Measurements from ENCODE around the gene XKR3.
"Not testable (repeated sequence)": the region's sequence is repeated elsewhere in the genome, so short reads cannot be mapped to it uniquely, and the experiment has no call there.

The XKR3 gene

GRCh38 chr22:16824716-16825687 lies at the start of gene XKR3:
Gene XKR3, minus strand, starts transcription at chr22:16825411. Its CDS starts 17,338 bp downstream, at chr22:16808073.
- DNase-seq (ENCODE audit: low spot score), result no peak

GRCh38 chr22:16869640-16870039 lies 44.4 kb upstream of the XKR3 start:
- not testable (repeated sequence) for DNase-seq (ENCODE audit: low spot score)

GRCh38 chr22:16866167-16866566 lies 41.0 kb upstream of the XKR3 start:
- DNase-seq (ENCODE audit: low spot score), result no peak

- not testable (repeated sequence) for DNase-seq (ENCODE audit: low spot score)
Measured at GRCh38 chr22:16856851-16857250, 31.6 kb upstream of the XKR3 start.

- DNase-seq (ENCODE audit: low spot score), result no peak
Measured at GRCh38 chr22:16854631-16855030, 29.4 kb upstream of the XKR3 start.

DNA sequence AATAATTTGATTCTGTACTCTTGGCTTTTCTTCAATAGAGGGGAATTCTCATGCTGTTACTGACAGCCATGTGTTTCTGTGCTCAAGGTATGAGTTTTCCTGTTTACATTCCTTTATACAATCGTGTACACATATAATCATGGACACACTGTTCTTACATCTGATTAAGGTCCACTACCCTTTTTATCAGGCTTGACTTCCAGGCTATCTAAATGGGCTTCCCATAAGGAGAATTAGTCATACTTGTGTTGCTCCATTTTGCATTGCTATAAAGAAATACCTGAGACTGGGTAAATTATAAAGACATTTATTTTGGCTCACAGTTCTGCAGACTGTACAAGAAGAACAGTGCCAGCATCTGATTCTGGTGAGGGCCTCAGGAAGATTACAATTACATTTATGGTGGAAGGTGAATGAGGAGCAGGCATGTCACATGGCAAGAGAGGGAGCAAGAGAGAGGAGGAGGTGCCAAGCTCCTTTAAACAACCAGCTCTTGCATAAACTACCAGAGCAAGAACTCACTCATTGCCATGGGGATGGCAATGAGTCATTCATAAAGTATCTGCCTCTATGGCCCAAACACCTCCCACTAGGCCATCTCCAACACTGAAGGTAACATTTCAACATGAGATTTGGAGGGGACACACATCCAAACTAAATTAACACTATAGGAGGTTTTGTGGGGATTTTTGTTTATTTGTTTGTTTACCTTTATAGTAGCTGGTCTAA lies 26.2 kb upstream of the XKR3 start:
- DNase-seq (ENCODE audit: low spot score), result not testable (repeated sequence)

DNA sequence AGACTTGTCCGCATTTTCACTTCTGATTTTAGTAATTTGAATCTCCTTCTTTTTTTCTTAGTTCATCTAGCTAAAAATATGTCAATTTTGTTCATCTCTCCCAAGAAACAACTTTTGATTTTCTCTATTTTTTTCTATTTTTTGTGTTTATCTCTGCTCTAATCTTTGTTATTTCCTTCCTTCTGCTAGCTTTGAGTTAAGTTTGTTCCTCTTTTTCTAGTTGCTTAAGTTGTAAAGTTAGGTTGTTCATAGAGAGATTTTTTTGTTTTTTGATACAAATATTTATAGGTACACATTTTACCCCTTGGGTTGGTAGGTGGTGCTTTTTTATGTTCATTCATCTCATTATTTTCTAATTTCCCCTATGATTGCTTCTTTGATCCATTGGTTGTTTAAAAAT lies 22.1 kb upstream of the XKR3 start:
- DNase-seq (ENCODE audit: low spot score), result no peak

DNA sequence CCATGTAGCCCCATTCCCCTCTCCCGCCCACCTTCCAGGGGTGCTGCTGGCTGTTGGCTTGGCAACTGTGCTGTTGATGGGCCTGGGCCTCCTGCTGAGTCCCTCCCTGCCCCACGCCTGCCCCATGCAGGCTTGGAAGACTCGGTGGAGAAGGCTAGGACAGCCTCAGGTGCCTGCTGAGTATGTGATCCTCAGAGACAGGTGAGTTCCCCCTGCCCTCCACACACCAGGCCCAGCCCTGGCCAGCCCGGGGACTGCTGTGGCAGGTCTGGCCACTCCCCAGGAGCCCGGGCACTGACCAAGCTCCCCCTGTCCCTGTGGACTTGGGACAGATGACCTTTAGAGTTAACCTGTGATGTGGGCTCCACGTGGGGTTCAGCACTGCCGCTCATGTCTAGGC lies 20.7 kb upstream of the XKR3 start:
- DNase-seq (ENCODE audit: low spot score), result no peak

- no peak for DNase-seq (ENCODE audit: low spot score)
Measured at GRCh38 chr22:16845465-16845864, 20.3 kb upstream of the XKR3 start.

- no peak for DNase-seq (ENCODE audit: low spot score)
Measured at GRCh38 chr22:16844529-16844928, 19.3 kb upstream of the XKR3 start.

DNA sequence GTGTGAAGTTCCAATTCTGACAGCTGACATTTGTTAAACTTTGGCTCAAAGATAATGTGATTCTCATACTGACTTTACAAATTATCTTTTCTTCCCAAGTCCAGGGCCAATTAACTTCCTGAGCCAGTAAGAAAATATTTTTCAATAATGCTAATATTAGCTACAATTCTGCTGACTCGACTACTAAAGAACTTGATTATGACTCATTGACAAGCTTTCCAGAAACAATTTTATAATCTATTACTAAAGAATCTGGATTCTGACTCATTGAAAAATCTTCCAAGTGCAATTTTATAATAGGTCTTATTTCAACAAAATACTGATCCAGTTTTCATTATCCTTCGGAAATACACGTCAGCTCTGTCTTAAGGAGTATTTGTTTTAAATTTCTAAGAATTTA lies 12.9 kb upstream of the XKR3 start:
- no peak for DNase-seq (ENCODE audit: low spot score)

GRCh38 chr22:16834971-16835370 lies 9.8 kb upstream of the XKR3 start:
- no peak for DNase-seq (ENCODE audit: low spot score)

DNA sequence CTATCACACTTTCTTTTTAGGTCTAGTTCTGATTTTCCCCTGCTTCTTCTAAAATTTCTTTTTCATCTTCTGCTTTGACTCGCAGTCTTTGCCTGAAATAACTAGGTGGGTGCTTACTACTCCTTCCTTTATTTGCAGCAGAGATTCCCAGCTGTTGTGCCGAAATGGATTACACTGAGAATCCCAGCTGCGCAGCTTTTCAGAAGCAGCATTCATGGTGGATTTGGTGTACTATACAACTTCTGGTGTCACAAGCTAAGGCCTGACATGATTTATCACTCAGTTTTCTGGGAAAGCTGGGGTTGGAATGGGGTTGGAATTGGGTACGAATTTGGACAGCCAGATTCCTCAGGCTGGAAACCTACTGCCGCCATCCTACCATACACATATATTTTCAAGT lies 6.0 kb upstream of the XKR3 start:
- DNase-seq (ENCODE audit: low spot score), result no peak

GRCh38 chr22:16829985-16830384 lies 4.8 kb upstream of the XKR3 start:
- DNase-seq (ENCODE audit: low spot score), result no peak

GRCh38 chr22:16828876-16829275 lies 3.7 kb upstream of the XKR3 start:
- no peak for DNase-seq (ENCODE audit: low spot score)

DNA sequence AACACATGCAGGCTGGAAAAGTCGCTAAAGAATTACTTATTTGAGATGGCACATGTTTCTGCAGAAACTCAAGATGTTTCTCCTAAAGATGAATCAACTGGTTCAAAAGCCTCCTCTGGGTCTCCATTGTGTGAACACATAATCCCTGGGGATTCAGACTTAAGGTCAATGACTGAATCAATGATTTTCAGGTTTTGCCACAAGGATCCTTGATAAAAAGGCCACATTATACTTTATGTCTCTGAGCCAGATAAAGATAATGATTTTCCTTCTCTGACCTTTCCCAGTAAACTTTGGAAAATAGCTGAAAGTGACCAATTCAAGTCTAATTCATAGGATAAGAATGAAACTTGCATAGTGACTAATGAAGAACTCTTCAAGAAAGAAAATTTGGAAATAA lies 2.3 kb upstream of the XKR3 start:
- no peak for DNase-seq (ENCODE audit: low spot score)

DNA sequence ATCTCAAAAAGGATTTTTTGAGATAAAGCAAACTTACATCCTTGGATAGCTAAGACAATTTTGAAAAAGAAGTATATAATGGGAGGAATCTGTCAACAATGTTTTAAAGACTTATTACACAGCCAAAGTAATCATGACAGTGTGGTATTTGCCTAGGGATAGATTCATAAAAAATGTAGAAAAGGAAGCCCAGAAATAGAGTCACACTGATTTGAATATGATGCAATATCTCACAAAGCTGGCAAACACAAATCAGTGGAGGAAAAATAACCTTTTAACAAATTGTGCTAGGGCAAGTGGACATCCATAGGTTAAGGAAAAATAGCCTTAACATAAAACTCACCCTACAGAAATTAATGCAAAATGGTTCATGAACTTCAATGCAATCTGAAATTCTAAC lies 6.0 kb downstream of the XKR3 start:
- no peak for DNase-seq (ENCODE audit: low spot score)

- DNase-seq (ENCODE audit: low spot score), result no peak
Measured at GRCh38 chr22:16818538-16818937, 6.7 kb downstream of the XKR3 start.

GRCh38 chr22:16815073-16815472 lies 10.1 kb downstream of the XKR3 start:
- no peak for DNase-seq (ENCODE audit: low spot score)

GRCh38 chr22:16810188-16810802 lies 14.9 kb downstream of the XKR3 start:
- DNase-seq (ENCODE audit: low spot score), result no peak

- no peak for DNase-seq (ENCODE audit: low spot score)
Measured at GRCh38 chr22:16808744-16809143, 16.5 kb downstream of the XKR3 start.

DNA sequence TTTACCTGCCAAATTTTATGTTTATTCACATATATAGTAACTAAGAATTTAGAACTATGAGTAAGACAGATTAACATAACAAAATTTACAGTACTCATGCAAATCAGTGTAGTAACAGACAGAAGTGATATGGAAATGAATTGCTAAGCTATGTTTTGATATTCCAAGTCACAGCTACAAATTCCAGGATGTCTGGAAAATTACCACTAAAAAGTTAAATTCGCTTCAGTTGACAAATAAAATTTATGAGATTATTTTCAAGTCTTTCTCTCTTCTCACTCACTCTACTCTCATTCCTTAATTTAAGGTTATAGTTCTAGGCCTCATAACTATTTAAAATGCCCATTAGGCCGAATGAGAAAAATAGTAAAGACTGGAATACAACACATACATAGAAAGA lies 18.1 kb downstream of the XKR3 start:
- no peak for DNase-seq (ENCODE audit: low spot score)

DNA sequence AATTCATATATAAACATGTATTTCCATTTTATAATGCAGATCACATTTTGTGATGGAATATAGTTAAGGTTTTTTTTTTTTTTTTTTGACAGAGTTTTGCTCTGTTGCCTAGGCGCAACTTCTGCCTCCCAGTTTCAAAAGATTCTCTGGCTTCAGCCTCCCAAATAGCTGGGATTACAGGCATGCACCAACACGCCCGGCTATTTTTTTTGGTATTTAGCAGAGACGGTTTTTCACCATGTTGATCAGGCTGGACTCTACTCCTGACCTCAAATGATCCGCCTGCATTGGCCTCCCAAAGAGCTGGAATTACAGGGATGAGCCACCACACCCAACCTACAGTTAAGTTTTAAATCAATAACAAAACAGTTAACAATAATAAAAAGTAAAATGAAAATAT lies 18.8 kb downstream of the XKR3 start:
- DNase-seq (ENCODE audit: low spot score), result no peak

Measured in CD4-positive, alpha-beta T cell treated with Interleukin-6 at 100 ng/mL for 8 hours (primary cell).